Measurements from ENCODE around the gene MPC1L.
"Not testable (repeated sequence)": the region's sequence is repeated elsewhere in the genome, so short reads cannot be mapped to it uniquely, and the experiment has no call there.

MPC1L gene

GRCh38 chrX:40623139-40623536 lies at the start of gene MPC1L:
Gene MPC1L, plus strand, starts transcription at chrX:40623428. Its CDS starts 138 bp downstream, at chrX:40623566.
- no peak for DNase-seq

GRCh38 chrX:40573763-40574162 lies 49.5 kb upstream of the MPC1L start:
- DNase-seq, result peak; percentile 57

- peak; percentile 53 for DNase-seq
Observed at GRCh38 chrX:40575411-40575810, 47.8 kb upstream of the MPC1L start.

GRCh38 chrX:40576291-40576690 lies 46.9 kb upstream of the MPC1L start:
- no peak for DNase-seq

- no peak for DNase-seq
Observed at GRCh38 chrX:40578039-40578695, 45.1 kb upstream of the MPC1L start.

- DNase-seq, result no peak
Observed at GRCh38 chrX:40579141-40579540, 44.1 kb upstream of the MPC1L start.

- no peak for DNase-seq
Observed at GRCh38 chrX:40579900-40580536, 43.2 kb upstream of the MPC1L start.

- peak; percentile 95 for DNase-seq
Observed at GRCh38 chrX:40580537-40581335, 42.5 kb upstream of the MPC1L start, which contains the start of gene ATP6AP2. Gene ATP6AP2, plus strand, starts transcription at chrX:40580970. Its CDS starts 96 bp downstream, at chrX:40581066.

GRCh38 chrX:40581336-40581920 lies 41.8 kb upstream of the MPC1L start:
- peak; percentile 20 for DNase-seq

- DNase-seq, result not testable (repeated sequence)
Observed at GRCh38 chrX:40582178-40582577, 41.0 kb upstream of the MPC1L start.

- DNase-seq, result no peak
Observed at GRCh38 chrX:40582811-40583210, 40.4 kb upstream of the MPC1L start.

- DNase-seq, result not testable (repeated sequence)
Observed at GRCh38 chrX:40587623-40588022, 35.6 kb upstream of the MPC1L start.

- not testable (repeated sequence) for DNase-seq
Observed at GRCh38 chrX:40589616-40590321, 33.5 kb upstream of the MPC1L start.

- DNase-seq, result no peak
Observed at GRCh38 chrX:40603446-40603845, 19.8 kb upstream of the MPC1L start.

- no peak for DNase-seq
Observed at GRCh38 chrX:40607381-40607780, 15.8 kb upstream of the MPC1L start.

- no peak for DNase-seq
Observed at GRCh38 chrX:40612511-40612910, 10.7 kb upstream of the MPC1L start.

GRCh38 chrX:40615976-40616375 lies 7.3 kb upstream of the MPC1L start:
- DNase-seq, result no peak

GRCh38 chrX:40617566-40617965 lies 5.7 kb upstream of the MPC1L start:
- no peak for DNase-seq

- DNase-seq, result no peak
Observed at GRCh38 chrX:40622479-40623138, 619 bp upstream of the MPC1L start.

GRCh38 chrX:40623665-40624064 lies 437 bp downstream of the MPC1L start:
- no peak for DNase-seq

- no peak for DNase-seq
Observed at GRCh38 chrX:40625294-40625693, 2.1 kb downstream of the MPC1L start.

- peak; percentile 5 for DNase-seq
Observed at GRCh38 chrX:40628506-40628905, 5.3 kb downstream of the MPC1L start.
